ENCODE measurements around the gene GAS6. TPM values are rescaled to one million over a fixed set of nuclear protein-coding genes. Genes with fewer than 3 reads are reported as not detected.

Gene GAS6
- total RNA-seq, 1 experiment from 2014 or later = 93.8 TPM

DNA sequence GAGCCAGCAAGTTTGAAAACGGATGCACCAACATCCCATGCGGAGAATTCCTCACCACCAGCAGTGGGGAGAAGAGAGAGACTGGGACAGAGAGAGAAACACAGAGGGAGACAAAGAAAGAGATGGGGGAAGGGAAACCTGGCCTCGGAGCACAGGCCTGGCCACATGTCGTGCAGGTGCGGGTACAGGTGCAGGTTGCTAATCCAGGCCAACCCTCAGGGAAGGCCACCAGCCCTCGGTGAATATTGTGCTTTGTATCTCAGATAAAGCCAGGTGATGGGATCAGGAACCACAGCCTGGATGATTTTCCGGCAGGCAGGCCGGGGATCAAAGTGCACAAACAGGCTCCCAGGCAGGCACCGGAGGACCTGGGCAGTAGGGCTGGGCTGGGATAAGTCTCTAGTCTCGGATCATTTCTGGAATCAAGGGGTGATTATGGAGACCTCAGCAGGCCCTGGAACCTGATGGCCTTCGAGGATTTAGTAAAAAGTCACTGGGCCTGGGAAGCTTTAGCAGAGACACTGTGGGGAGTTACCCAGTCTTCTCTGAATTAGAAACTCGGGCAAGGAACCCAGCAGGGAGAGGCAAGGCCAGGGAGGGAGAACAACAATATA is 3.7 kb downstream of the GAS6 start:
- CTCF ChIA-PET = no interaction called here
- intact Hi-C loops (cut with micrococcal nuclease; ENCODE audit: unreplicated experiment) = loop anchor here (1.0 to 5.0 kb wide), 4 partner anchors 23 to 87 kb away; no protein-coding TSS in a partner anchor
- H3K27ac ChIP-seq = no peak overlapping the region

DNA sequence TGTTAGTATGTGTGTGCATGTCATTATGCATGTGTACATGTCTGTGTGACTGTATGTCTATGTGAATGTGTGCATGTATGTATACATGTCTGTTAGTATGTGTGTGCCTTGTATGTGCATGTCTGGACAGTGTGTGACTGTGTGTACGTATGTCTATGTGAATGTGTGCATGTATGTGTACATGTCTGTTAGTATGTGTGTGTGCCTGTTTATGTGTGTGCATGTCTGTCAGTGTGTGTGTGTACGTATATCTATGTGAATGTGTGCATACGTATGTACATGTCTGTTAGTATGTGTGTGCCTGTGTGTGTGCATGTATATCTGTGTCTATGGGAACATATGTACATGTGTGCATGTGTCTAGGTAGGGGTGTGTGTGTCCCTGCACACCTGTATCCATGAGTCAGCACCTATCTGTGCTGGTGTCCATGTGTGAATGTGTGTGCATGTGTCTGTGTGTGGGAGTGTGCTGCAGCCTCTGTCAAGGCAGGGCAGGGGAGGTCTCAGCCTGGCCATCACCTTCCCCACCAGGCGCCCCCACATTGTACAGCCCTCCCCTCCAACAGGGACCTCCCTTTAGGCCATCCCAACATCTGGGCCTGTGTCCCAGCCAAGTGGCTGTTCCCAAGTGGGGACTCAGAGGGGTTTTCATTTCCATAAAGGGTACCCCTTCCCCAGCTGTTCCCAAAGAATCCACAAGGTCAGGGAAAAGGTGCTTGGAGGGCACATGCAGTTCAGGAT is 4.4 kb downstream of the GAS6 start:
- Histone ChIP-seq H4K20me1 (ENCODE audit: insufficient read depth) (no peaks in the 10 kb centered on the region), H3K9me2 (ENCODE audit: insufficient read depth) (no peaks in the 10 kb centered on the region), H2AFZ (no peak overlapping the region), H3K27ac (no peak overlapping the region), H3K36me3 (ENCODE audit: low read depth) (no peaks in the 10 kb centered on the region), H3K27me3 (ENCODE audit: insufficient read depth, low read depth) (peaks cover 3% of the 10 kb centered on the region; the same call in 1 of the 2 replicates), H3K79me2 (ENCODE audit: low read depth) (no peaks in the 10 kb centered on the region), H3F3A (ENCODE audit: insufficient read depth, low read depth) (peaks cover 24% of the 10 kb centered on the region), H3K4me3 (no peak overlapping the region), H3K4me1 (replicated peaks; ENCODE audit: insufficient read depth) (peaks cover 7% of the 10 kb centered on the region; the same call in 1 of the 2 replicates), H3K9me3 (ENCODE audit: insufficient read depth, low read depth) (0 out of 2 replicates have a peak, but pooled peaks cover 4% of the 10 kb centered on the region), H3K4me2 (no peak overlapping the region)
- no TSS peak for BruUV-seq (replicated peaks)
- intact Hi-C loops (cut with micrococcal nuclease; ENCODE audit: unreplicated experiment) = loop anchor here (1.0 to 5.0 kb wide), 4 partner anchors 22 to 87 kb away; no protein-coding TSS in a partner anchor
- POLR2A ChIA-PET (ENCODE audit: unreplicated experiment) = no interaction called here
- CTCF ChIA-PET = no interaction called here
- TF ChIP-seq EZH2 (IDR thresholded peaks at IDR 0.05; ENCODE audit: low read depth) = no peak
- TF ChIP-seq, protein P1, sequence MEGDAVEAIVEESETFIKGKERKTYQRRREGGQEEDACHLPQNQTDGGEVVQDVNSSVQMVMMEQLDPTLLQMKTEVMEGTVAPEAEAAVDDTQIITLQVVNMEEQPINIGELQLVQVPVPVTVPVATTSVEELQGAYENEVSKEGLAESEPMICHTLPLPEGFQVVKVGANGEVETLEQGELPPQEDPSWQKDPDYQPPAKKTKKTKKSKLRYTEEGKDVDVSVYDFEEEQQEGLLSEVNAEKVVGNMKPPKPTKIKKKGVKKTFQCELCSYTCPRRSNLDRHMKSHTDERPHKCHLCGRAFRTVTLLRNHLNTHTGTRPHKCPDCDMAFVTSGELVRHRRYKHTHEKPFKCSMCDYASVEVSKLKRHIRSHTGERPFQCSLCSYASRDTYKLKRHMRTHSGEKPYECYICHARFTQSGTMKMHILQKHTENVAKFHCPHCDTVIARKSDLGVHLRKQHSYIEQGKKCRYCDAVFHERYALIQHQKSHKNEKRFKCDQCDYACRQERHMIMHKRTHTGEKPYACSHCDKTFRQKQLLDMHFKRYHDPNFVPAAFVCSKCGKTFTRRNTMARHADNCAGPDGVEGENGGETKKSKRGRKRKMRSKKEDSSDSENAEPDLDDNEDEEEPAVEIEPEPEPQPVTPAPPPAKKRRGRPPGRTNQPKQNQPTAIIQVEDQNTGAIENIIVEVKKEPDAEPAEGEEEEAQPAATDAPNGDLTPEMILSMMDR (conservative IDR thresholded peaks at IDR 0.05) = no peak
- no peak for DNase-seq

More for the DNA sequence above, 3.7 kb downstream of the GAS6 start:
- Histone ChIP-seq H3F3A (ENCODE audit: insufficient read depth, low read depth) (peaks cover 24% of the 10 kb centered on the region), H2AFZ (no peak overlapping the region), H3K79me2 (ENCODE audit: low read depth) (no peaks in the 10 kb centered on the region), H3K27me3 (ENCODE audit: insufficient read depth, low read depth) (peaks cover 3% of the 10 kb centered on the region; the same call in 1 of the 2 replicates), H3K4me2 (no peak overlapping the region; the same call in 1 of the 2 replicates), H3K4me3 (no peak overlapping the region), H3K36me3 (ENCODE audit: low read depth) (no peaks in the 10 kb centered on the region), H3K9me3 (ENCODE audit: insufficient read depth, low read depth) (0 out of 2 replicates have a peak, but pooled peaks cover 4% of the 10 kb centered on the region), H3K9me2 (ENCODE audit: insufficient read depth) (no peaks in the 10 kb centered on the region), H3K4me1 (replicated peaks; ENCODE audit: insufficient read depth) (peaks cover 13% of the 10 kb centered on the region; the same call in 1 of the 2 replicates), H4K20me1 (ENCODE audit: insufficient read depth) (no peaks in the 10 kb centered on the region)
- TF ChIP-seq, protein P1 (conservative IDR thresholded peaks at IDR 0.05) = no peak
- POLR2A ChIA-PET (ENCODE audit: unreplicated experiment) = interaction anchor here (0.5 to 0.6 kb wide), 2 partner anchors 21 to 48 kb away, joined by 3 to 6 read pairs; no protein-coding TSS in a partner anchor
- no TSS peak for BruUV-seq (replicated peaks)
- no peak for DNase-seq

DNA sequence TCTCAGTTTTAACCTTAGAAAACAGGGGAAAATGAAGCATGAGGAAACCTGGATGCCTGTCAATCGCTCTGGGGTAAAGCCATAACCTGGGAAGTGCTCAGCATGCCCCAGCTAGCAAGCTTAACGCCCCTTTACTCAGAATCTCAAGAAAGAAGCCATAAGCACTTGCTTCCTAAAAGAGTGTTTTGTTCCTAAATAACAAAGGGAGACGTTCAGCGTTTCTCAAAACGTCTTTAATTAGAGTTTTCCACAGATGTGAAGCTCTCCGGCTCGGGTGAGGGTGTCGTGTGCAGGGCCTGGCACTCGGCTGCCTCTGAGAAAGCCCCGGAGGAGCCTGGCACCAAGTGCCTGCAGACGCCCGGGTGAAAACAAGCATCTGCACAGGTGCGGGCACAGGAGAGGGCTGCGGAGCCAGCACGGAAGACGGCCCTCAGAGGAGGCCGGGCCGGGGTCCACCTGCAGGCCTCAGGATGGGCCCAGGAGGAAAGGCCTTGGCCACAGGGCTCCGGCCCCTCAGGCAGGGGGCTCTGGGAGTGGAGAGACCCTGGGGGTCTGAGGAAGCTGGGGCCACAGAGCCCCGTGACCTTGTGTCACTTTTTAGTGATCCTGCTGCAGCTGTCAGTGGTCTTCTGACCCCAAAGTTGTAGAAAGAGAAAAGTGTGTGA is 6.2 kb downstream of the GAS6 start:
- no peaks in the 10 kb centered on the region for H3K9me2 ChIP-seq (ENCODE audit: insufficient read depth)
- H3K27ac ChIP-seq = no peak overlapping the region
- H3K27me3 ChIP-seq (ENCODE audit: insufficient read depth, low read depth) = no peaks in the 10 kb centered on the region
- 0 out of 2 replicates have a peak, but pooled peaks cover 4% of the 10 kb centered on the region for H3K4me1 ChIP-seq (replicated peaks; ENCODE audit: insufficient read depth)
- peaks cover 24% of the 10 kb centered on the region for H3F3A ChIP-seq (ENCODE audit: insufficient read depth, low read depth)
- ChIA-PET CTCF (no interaction called here), POLR2A (ENCODE audit: unreplicated experiment) (no interaction called here)
- no peak overlapping the region for H2AFZ ChIP-seq
- no peaks in the 10 kb centered on the region for H3K79me2 ChIP-seq (ENCODE audit: low read depth)
- H3K4me2 ChIP-seq = no peak overlapping the region
- H3K36me3 ChIP-seq (ENCODE audit: low read depth) = no peaks in the 10 kb centered on the region
- no peak for DNase-seq
- H3K9me3 ChIP-seq (ENCODE audit: insufficient read depth, low read depth) = 0 out of 2 replicates have a peak, but pooled peaks cover 4% of the 10 kb centered on the region
- no peaks in the 10 kb centered on the region for H4K20me1 ChIP-seq (ENCODE audit: insufficient read depth)
- intact Hi-C loops (cut with micrococcal nuclease; ENCODE audit: unreplicated experiment) = no loop called here
- no peak overlapping the region for H3K4me3 ChIP-seq
- TF ChIP-seq, protein P1 (conservative IDR thresholded peaks at IDR 0.05) = no peak
- no peak for TF ChIP-seq EZH2 (IDR thresholded peaks at IDR 0.05; ENCODE audit: low read depth)
- no TSS peak for BruUV-seq (replicated peaks)

Measured in PC-9 (cell line).